Renal pelvis (tissue), 12 donors: ENCODE results near the gene ARIH1. TPM values are rescaled to one million over a fixed set of nuclear protein-coding genes. Genes with fewer than 3 reads are reported as not detected.
"Not testable (repeated sequence)": the region's sequence is repeated elsewhere in the genome, so short reads cannot be mapped to it uniquely, and the experiment has no call there.

Experiments used
- DNase-seq: peaks from one replicate; pipeline ENCODE4 v3.0.0-alpha.2; 2013
- long read RNA-seq, 16 experiments: transcript quantifications; one replicate each; lab custom pipeline, GENCODE V29; 2026
- polyA plus RNA-seq, 3 donors: library from polyadenylated mRNA; unstranded; fragments of 120-200 nt; gene quantifications; one replicate each; pipeline ENCODE4 v1.2.1, GENCODE V29; 2013; ENCODE audit not compliant: insufficient read length in 3 of 3

ARIH1 gene
- polyA plus RNA-seq: 100 to 1,000 TPM; 169 to 199 (median 186) TPM
- long read RNA-seq, donor 1, full-length matches to known transcripts: 3 of 11 reads
- long read RNA-seq, donor 1, partial matches to known transcripts: 8 of 11 reads
- long read RNA-seq, donor 1, other reads (novel, unspliced or antisense): 0 of 11 reads
- long read RNA-seq, donor 2, full-length matches to known transcripts: 8 of 15 reads
- long read RNA-seq, donor 2, partial matches to known transcripts: 7 of 15 reads
- long read RNA-seq, donor 2, other reads (novel, unspliced or antisense): 0 of 15 reads
- long read RNA-seq, donor 3, full-length matches to known transcripts: 9 of 9 reads
- long read RNA-seq, donor 3, partial matches to known transcripts: 0 of 9 reads
- long read RNA-seq, donor 3, other reads (novel, unspliced or antisense): 0 of 9 reads
- long read RNA-seq, donor 4, full-length matches to known transcripts: 9 of 14 reads
- long read RNA-seq, donor 4, partial matches to known transcripts: 5 of 14 reads
- long read RNA-seq, donor 4, other reads (novel, unspliced or antisense): 0 of 14 reads
- long read RNA-seq, donor 5, full-length matches to known transcripts: 4 of 4 reads
- long read RNA-seq, donor 5, partial matches to known transcripts: 0 of 4 reads
- long read RNA-seq, donor 5, other reads (novel, unspliced or antisense): 0 of 4 reads
- long read RNA-seq, donor 6, full-length matches to known transcripts: 8 of 8 reads
- long read RNA-seq, donor 6, partial matches to known transcripts: 0 of 8 reads
- long read RNA-seq, donor 6, other reads (novel, unspliced or antisense): 0 of 8 reads
- long read RNA-seq, donor 7, full-length matches to known transcripts: 13 of 30 reads
- long read RNA-seq, donor 7, partial matches to known transcripts: 17 of 30 reads
- long read RNA-seq, donor 7, other reads (novel, unspliced or antisense): 0 of 30 reads
- long read RNA-seq, donor 8, full-length matches to known transcripts: 4 of 4 reads
- long read RNA-seq, donor 8, partial matches to known transcripts: 0 of 4 reads
- long read RNA-seq, donor 8, other reads (novel, unspliced or antisense): 0 of 4 reads
- long read RNA-seq, donor 9, full-length matches to known transcripts: 5 of 11 reads
- long read RNA-seq, donor 9, partial matches to known transcripts: 6 of 11 reads
- long read RNA-seq, donor 9, other reads (novel, unspliced or antisense): 0 of 11 reads
- long read RNA-seq, donor 10, full-length matches to known transcripts: 7 of 25 reads
- long read RNA-seq, donor 10, partial matches to known transcripts: 18 of 25 reads
- long read RNA-seq, donor 10, other reads (novel, unspliced or antisense): 0 of 25 reads
- long read RNA-seq, donor 11, full-length matches to known transcripts: 4 of 4 reads
- long read RNA-seq, donor 11, partial matches to known transcripts: 0 of 4 reads
- long read RNA-seq, donor 11, other reads (novel, unspliced or antisense): 0 of 4 reads
- long read RNA-seq, donor 12, full-length matches to known transcripts: 10 of 18 reads
- long read RNA-seq, donor 12, partial matches to known transcripts: 8 of 18 reads
- long read RNA-seq, donor 12, other reads (novel, unspliced or antisense): 0 of 18 reads
- long read RNA-seq, donor 13, full-length matches to known transcripts: 5 of 5 reads
- long read RNA-seq, donor 13, partial matches to known transcripts: 0 of 5 reads
- long read RNA-seq, donor 13, other reads (novel, unspliced or antisense): 0 of 5 reads
- long read RNA-seq, donor 14: 0 reads
- long read RNA-seq, donor 15: 0 reads
- long read RNA-seq, donor 16, full-length matches to known transcripts: 7 of 7 reads
- long read RNA-seq, donor 16, partial matches to known transcripts: 0 of 7 reads
- long read RNA-seq, donor 16, other reads (novel, unspliced or antisense): 0 of 7 reads

- peak; percentile 97 for DNase-seq
Measured at GRCh38 chr15:72473614-72474465, at the start of gene ARIH1. Gene ARIH1, plus strand, starts transcription at chr15:72474330. Its CDS starts 310 bp downstream, at chr15:72474640.

DNA sequence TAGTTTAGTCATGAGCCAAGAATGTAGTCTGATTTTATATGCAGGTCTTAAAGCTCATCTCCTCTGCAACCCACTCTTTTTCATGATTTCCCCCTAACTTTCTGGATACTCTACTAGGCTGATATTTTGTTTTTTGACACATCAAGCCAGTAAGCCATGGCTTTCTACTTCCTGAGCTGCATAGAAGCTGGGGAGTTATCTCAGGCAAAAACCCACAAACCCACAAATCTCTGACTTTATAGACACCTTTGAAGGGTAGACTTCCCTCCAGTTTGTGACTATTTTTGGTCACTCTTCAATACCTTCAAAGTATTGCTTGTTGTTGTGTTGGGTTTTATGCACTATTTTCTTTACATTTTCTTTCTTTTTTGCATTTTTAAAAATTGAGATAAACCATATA is 47.4 kb upstream of the ARIH1 start:
- no peak for DNase-seq

- DNase-seq: no peak
Measured at GRCh38 chr15:72437650-72438316, 36.3 kb upstream of the ARIH1 start.

GRCh38 chr15:72442848-72443247 is 31.3 kb upstream of the ARIH1 start:
- not testable (repeated sequence) for DNase-seq

GRCh38 chr15:72445426-72445825 is 28.7 kb upstream of the ARIH1 start:
- no peak for DNase-seq

- DNase-seq: no peak
Measured at GRCh38 chr15:72450805-72451204, 23.3 kb upstream of the ARIH1 start.

DNA sequence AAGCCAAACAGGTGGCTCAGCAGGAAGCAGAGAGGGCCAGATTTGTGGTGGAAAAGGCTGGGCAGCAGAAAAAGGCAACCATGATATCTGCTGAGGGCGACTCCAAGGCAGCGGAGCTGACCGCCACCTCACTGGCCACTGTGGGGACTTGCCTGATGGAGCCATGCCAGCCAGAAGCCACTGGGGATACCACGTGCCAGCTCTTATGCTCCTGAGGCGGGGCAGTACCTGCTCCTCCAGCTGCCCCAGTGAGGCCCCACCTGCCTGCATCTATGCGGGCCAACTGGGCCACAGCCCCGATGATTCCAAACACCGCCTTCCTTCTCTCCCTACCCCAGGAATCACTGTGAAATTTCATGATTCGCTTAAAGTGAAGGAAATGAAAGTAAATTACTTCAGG is 22.9 kb upstream of the ARIH1 start:
- no peak for DNase-seq

DNA sequence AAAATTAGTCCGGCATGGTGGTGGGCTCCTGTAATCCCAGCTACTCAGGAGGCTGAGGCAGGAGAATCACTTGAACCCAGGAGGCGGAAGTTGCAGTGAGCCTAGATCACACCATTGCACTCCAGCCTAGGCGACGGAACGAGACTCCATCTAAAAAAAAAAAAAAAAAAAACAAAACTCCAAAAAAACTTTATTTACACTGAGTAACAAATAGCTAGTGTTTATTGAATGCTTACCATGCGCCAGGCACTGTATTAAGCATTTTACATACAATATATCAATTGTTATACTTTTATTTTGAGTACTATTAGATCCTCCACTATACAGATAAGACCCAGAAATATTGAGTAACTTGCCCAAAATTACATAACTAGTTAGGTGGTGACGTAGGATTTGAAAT is 17.4 kb upstream of the ARIH1 start:
- DNase-seq: no peak

GRCh38 chr15:72460402-72460801 is 13.7 kb upstream of the ARIH1 start:
- no peak for DNase-seq

DNA sequence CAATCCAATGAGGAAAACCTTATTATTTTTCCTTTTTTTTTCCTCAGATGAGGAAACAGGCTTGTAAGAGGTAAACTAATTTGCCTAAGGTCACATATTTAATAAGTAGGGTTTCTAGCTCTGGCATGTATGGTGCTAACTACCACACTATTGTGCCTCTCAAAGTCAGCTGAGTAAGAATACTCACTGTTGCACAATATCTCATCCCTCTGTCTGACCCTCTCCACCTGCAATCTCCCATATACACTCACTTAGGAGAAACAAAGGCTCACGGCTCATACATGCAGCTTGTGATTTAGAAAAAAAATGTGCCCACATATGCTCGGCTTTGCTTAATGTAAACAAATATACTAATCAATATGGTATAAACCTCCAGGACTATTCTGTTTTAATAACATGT is 10.4 kb upstream of the ARIH1 start:
- no peak for DNase-seq

DNA sequence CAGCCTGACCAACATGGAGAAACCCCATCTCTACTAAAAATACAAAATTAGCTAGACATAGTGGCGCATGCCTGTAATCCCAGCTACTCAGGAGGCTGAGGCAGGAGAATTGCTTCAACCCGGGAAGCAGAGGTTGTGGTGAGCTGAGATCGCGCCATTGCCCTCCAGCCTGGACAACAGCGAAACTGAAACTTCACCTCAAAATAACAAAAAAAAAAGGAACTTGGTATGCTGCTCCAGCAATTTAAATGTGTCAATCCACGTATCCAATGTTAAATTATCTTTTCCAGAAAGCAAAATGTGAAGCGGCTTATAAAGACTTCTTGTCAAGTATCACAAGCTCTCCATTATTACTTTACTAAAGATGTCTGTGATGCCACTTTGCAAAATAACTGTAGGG is 9.9 kb upstream of the ARIH1 start:
- no peak for DNase-seq

DNA sequence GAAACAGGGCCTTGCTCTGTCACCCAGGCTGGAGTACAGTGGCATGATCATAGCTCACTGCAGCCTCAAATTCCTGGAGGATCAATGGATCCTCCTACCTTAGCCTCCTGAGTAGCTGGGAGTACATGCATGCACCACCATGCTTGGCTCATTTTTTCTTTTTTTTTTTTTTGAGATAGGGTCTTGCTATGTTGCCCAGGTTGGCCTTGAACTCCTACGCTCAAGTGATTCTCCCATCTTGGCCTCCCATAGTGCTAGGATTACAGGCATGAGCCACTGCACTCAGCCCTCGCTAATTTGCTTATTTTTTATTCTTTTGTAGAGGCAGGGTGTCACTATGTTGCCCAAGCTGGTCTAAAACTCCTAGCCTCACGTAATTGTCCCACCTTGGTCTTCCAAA is 6.0 kb upstream of the ARIH1 start:
- DNase-seq: no peak

DNA sequence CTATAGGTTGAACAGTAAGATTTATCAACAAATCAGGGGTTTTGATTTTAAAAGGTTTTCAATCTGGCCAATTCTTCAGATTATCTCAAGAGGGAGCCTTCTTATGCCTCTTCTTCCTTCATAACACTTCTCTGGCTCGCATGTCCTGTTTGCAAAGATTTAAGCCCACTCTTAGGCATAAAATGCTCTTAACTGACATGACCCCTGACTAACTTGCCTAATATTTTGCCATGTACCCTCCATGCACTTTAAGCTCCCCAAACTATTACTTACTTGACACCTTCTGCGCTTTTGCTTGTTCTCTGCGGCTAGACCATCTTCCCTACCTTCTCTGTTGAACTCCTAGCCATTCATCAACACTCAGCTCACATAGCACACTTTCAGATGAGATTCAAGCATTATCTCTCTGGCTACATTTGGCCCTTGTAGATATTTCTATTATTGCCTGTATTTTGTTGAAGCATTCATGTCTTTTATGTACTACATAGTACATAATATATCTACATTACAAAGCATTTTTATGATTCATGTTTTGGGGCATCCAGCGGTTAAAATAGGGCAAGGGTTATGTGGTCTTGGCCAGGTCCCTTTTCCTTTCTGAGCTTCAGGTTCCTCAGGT is 1.0 kb upstream of the ARIH1 start:
- peak; percentile 17 for DNase-seq

GRCh38 chr15:72474466-72474911 is 359 bp downstream of the ARIH1 start:
- DNase-seq: no peak

GRCh38 chr15:72474912-72475628 is 940 bp downstream of the ARIH1 start:
- peak; percentile 62 for DNase-seq

DNA sequence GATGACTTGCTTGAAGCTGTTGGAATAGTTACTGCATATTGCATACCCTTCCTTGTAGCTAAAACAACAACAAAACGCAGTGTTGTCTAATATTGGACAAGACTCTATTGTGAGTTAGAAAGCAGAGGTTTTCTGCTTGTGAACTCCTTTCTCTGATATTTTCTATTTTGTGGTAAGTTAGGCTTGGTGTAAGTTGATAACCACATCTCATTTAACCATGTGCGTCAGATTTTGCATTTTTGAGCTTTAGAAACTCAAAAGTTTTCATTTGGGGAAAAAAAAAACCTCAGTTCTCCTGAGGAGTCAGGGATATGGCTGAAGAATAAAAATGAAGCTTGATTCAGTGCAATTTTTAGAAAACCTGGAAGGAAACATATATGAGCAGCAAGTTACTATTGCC is 1.5 kb downstream of the ARIH1 start:
- DNase-seq: no peak

- not testable (repeated sequence) for DNase-seq
Measured at GRCh38 chr15:72476330-72476729, 2.2 kb downstream of the ARIH1 start.
